GM19395 (cell line): ENCODE data around the gene KCTD10.

Source experiments
- ATAC-seq: cut with Tn5 transposase; IDR thresholded peaks from one replicate; pipeline ENCODE4 v1.9.1; 2021; ENCODE audit warnings: mild to moderate bottlenecking, moderate library complexity; ENCODE audit not compliant: unreplicated experiment

KCTD10 gene

GRCh38 chr12:109477185-109477962, at the start of gene KCTD10, which contains the start of gene UBE3B:
KCTD10 (minus strand) TSS chr12:109477300; CDS start chr12:109477262, 38 bp downstream.
UBE3B (plus strand) TSS chr12:109477634; CDS start chr12:109483552, 5,918 bp downstream.
- ATAC-seq, result peak; percentile 93

GRCh38 chr12:109525279-109525585, 48.1 kb upstream of the KCTD10 start:
- no peak for ATAC-seq

GRCh38 chr12:109524466-109525278, 47.6 kb upstream of the KCTD10 start:
- ATAC-seq, result no peak

GRCh38 chr12:109523504-109523903, 46.4 kb upstream of the KCTD10 start:
- ATAC-seq, result no peak

GRCh38 chr12:109523071-109523470, 46.0 kb upstream of the KCTD10 start:
- no peak for ATAC-seq

GRCh38 chr12:109521831-109522230, 44.7 kb upstream of the KCTD10 start:
- no peak for ATAC-seq

- no peak for ATAC-seq
Measured at GRCh38 chr12:109519787-109520186, 42.7 kb upstream of the KCTD10 start.

- no peak for ATAC-seq
Measured at GRCh38 chr12:109518820-109519665, 41.9 kb upstream of the KCTD10 start.

- ATAC-seq, result no peak
Measured at GRCh38 chr12:109517619-109518018, 40.5 kb upstream of the KCTD10 start.

- no peak for ATAC-seq
Measured at GRCh38 chr12:109513977-109514376, 36.9 kb upstream of the KCTD10 start.

GRCh38 chr12:109513051-109513450, 36.0 kb upstream of the KCTD10 start:
- ATAC-seq, result no peak

- ATAC-seq, result no peak
Measured at GRCh38 chr12:109512608-109513007, 35.5 kb upstream of the KCTD10 start.

- no peak for ATAC-seq
Measured at GRCh38 chr12:109510196-109510595, 33.1 kb upstream of the KCTD10 start.

GRCh38 chr12:109504068-109504467, 27.0 kb upstream of the KCTD10 start:
- ATAC-seq, result no peak

- ATAC-seq, result no peak
Measured at GRCh38 chr12:109503611-109504010, 26.5 kb upstream of the KCTD10 start.

GRCh38 chr12:109502332-109502731, 25.2 kb upstream of the KCTD10 start:
- ATAC-seq, result no peak

- no peak for ATAC-seq
Measured at GRCh38 chr12:109501299-109501698, 24.2 kb upstream of the KCTD10 start.

- no peak for ATAC-seq
Measured at GRCh38 chr12:109500406-109501185, 23.5 kb upstream of the KCTD10 start.

- no peak for ATAC-seq
Measured at GRCh38 chr12:109497675-109498074, 20.6 kb upstream of the KCTD10 start.

- no peak for ATAC-seq
Measured at GRCh38 chr12:109496306-109496705, 19.2 kb upstream of the KCTD10 start.
